Measurements from ENCODE around the gene ADGRV1.

ADGRV1 gene

DNA sequence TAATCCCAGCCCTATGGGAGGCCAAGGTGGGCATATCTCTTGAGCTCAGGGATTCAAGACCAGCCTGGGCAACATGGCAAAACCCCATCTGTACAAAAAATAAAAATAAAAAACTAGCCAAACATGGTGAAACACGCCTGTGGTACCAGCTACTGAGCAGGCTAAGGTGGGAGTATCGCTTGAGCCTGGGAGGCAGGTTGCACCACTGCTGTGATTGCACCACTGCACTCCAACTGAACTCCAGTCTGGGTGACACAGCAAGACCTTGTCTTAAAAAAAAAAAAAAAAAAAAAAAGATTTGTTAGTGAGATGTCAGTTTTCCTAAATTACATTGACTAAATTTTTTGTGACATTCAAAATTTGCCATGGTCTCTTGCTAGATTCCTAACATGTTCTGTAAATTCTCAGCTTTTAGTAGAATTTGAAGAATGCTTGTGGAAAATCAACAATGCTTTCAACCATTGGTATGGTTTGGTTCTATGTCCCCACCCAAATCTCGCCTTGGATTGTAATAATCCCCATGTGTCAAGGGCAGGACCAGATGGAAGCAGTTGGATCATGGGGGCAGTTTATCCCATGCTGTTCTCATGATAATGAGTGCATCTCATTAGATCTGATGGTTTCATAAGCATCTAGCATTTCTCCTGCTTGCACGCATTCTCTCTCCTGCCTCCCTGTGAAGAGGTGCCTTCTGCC, 588.5 kb downstream of the ADGRV1 start:
- no peak for DNase-seq

GRCh38 chr5:91150234-91150633, 591.6 kb downstream of the ADGRV1 start:
- DNase-seq: no peak

DNA sequence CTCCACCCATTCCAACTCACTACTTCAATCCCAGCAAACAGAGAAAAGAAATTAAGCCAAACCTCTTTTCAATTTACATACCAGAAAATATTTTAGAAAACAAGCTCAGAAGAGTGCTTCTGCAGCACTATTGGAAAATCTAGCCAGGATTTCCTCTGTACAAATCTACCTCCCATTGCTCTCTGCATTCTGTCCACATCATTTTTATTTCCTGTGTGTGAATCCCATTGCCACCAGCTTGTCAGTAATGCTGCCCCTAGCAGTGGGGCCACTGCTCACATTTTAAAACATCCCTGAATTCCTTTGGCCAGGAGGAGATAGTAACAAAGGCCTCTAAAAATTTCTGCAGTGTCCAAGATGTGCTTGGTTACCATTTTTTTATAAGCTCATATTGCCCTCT, 592.0 kb downstream of the ADGRV1 start:
- DNase-seq: no peak

DNA sequence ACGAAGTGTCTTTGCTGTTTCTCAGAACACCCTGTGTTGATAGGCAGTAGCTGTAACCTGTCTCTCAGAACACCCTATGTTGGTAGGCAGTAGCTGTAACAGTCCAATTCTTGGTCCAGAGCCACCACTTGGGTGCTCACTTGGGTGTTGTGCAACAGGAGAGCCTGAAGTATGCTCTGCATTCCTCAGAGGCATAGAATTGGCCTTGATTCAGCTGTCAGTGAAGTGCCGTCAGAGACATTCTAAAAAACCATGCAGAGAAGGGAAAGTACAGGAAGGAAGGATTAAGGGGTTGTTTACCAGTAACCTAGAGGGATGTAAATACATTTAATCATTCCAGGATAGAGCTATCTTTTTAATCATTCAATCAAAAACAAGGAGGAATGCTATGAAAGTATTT, 593.4 kb downstream of the ADGRV1 start:
- no peak for DNase-seq

GRCh38 chr5:91154338-91154737, 595.7 kb downstream of the ADGRV1 start:
- no peak for DNase-seq

GRCh38 chr5:91155274-91155673, 596.7 kb downstream of the ADGRV1 start:
- DNase-seq: no peak

- DNase-seq: no peak
Measured at GRCh38 chr5:91156242-91156641, 597.6 kb downstream of the ADGRV1 start.

- DNase-seq: no peak
Measured at GRCh38 chr5:91158011-91158410, 599.4 kb downstream of the ADGRV1 start.

GRCh38 chr5:91159647-91160046, 601.0 kb downstream of the ADGRV1 start:
- no peak for DNase-seq

DNA sequence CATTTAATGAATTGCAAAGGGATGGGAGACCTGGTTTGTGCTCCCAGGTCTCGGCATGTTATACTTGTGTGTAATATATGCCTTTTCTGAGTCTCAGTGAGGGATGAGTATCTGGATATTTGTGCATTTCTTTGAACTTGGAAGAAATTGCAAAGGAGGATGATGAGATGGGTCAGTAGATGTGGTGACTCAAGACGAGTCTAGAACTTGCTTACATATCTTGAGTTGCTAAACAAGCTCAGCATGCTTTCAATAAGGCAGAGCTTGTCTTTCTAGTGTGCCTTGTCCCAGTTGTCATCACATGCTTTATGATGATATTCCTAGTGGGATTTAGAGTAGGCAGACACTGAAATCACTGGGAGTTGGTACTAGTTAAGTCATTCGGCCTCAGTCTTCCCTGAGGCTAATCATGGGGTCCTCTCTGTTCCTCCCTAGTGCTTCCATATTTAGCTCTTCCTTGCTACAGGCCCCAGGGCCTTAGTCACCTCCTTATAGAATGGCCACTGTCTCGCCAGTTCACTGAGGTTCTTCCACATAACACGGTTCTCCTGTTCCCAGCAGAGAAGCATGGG, 602.2 kb downstream of the ADGRV1 start:
- no peak for DNase-seq

GRCh38 chr5:91162534-91163381, 604.2 kb downstream of the ADGRV1 start:
- no peak for DNase-seq

DNA sequence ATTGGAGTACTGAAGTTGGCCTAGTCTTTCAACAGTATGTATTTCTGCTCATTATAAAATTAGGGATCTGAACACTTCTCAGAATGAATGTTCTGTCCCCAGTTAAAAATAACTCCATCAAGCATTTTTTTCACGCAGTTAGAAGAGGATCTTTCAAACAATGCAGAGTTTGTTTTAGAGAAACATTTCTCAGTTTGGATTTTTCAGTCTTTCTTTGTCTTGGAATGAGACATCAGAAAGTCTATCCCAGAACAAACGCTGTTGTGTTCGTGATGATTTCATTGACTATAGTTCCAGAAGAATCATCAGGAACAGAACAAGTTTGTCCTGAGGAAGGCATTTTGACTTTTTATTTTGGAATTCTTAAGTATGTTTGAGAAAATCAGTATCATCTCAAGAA, 605.8 kb downstream of the ADGRV1 start:
- no peak for DNase-seq

DNA sequence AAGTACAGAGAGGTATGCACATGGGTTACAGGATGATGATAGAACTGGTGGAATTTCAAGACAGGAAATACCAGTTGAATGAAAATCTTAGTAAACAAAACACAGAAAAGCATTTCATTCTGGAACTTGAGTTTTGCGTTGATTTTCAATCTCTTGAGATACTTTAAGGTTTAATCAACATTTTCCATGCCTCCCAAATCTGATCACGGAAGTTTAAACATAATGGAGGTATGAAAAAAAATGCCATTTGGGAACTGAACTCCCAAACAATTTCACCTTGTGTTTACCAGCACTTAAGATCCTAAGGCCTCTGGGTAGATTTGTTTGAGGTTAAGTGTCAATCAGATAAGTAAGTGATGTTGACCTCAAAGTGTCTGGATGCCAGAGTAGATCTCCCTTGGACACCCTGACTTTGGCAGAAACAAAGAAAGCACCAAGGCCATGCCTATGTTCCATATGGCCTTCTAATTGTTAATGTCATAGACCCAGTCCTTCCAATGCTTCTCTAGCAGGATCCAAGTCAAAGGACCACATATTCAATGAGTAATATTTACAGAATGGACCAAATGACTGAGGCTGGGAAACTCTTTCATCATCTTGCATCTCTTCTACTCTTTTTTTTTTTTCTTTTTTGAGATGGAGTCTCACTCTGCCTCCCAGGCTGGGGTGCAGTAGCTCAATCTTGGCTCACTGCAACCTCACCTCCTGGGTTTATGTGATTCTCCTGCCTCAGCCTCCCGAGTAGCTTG, 607.6 kb downstream of the ADGRV1 start:
- no peak for DNase-seq

DNA sequence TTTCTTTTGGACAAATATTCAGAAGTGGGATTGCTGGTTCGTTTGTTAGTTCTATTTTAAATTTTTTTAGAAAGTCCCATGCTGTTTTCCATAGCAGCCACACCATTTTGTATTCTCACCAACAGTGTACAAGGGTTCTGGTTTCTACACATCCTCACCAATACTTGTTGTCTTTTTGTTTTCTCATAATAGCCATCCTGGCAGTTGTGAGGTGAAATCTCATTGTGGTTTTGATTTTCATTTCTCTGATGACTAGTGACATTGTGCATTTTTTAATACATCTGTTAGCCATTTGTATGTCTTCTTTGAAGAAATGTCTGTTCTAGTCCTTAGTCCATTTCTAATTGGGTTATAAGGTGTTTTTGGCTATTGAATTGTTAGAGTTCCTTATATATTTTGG, 610.3 kb downstream of the ADGRV1 start:
- DNase-seq: no peak

- DNase-seq: no peak
Measured at GRCh38 chr5:91170266-91170665, 611.7 kb downstream of the ADGRV1 start.

DNA sequence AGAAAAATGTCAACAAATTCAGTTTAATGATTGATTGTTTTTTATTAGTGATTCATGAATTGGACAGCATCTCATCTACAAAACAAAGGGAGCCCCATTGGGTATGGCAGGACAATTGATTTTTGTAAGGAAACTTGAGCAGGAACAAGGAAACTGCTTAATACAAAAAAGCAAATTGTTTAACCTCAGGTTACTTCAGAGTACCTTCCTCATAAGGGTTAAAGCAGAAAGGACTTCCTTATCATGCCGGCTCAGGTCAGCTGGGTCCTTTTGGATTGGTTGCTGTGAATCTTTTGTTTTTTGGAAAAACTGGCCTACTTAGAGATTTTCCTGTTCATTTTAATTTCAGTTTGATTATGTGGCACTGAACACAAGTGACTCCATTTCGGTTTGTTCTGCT, 612.7 kb downstream of the ADGRV1 start:
- no peak for DNase-seq

DNA sequence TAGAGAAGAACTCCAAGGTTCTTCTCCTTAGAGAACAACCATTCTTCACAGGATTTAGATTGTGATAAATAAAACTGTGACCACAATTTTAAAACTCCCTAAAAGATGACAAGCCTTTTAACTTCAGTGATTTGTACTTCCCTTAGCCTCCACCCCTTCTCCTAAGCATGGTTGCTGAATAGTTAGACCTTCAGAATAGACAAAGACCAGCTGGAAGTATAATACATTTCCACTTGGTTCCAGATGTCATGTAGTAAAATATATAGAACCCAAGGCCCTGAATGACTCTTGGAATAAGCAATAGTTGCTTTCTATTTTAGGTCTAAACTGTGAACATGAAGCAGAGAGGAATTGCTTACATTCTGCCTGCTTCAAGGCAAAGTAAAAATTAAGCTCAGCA, 615.8 kb downstream of the ADGRV1 start:
- no peak for DNase-seq

DNA sequence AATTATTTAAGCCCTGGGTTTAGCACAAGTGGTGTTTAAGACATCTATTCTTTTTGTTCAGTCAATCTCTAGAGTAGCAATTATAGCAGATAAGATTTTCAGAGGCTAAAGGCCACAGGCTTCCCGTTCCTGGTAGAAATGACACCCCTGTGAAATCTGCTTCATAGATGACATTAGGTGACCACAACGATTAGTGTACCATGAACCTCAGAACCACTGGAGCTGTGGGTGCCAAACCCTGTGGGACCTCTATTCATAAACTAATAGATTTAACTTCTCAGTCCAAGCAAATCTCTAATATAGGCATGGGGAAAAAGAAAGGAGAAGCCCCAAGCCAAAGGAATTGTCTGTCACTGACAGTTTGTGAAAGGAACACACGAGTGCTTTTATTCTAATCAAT, 617.1 kb downstream of the ADGRV1 start:
- no peak for DNase-seq

DNA sequence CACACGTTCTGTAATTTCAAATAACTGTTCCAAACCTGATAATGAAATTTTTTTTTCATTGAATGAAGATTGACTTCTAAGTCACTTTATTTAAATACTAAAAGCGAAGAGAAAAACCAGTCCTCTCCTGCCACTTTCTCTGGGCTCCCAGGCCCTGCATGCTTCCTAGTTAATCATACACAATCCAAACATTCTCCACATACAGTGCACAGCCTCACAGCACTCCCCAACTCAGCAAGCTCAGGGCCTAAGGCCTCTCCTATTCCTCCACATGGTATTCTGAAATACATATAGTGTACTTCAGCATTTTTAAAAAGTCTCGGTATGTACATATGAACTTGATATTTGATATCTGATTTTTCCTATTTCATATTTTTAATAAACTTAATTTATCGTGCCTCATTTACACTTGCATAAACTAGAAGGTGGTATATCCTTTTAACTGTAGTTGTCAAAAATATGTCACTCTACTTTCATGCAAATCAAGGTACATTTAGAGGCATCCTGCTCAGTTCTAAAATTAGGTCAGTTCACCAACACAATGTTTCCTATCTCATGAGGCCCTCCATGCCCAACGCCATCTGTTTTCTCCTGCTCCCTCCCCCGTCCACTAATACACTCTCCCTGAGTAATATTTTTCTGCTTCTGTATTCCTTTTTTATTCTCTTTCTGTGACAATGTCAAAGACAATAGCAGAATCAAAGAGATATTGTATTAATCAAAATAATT, 617.9 kb downstream of the ADGRV1 start:
- DNase-seq: no peak

- no peak for DNase-seq
Measured at GRCh38 chr5:91177085-91177484, 618.5 kb downstream of the ADGRV1 start.

DNA sequence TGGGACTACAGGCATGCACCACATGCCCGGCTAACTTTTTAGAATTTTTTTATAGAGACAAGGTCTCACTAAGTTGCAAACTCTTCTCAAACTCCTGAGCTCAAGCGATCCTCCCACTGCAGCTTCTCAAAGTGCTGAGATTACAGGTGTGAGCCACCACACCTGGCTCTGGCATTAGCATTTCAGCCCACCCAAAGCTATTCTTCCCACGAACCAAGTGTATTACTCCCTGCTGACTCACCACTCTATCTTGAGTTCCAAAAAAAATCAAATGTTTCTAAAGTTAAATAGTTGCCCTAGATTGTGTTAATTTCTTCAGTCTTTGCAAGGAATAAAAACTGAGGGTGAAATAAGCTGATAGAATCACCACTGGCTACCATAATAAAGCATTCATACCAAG, 619.0 kb downstream of the ADGRV1 start:
- no peak for DNase-seq

- DNase-seq: no peak
Measured at GRCh38 chr5:91178461-91178860, 619.9 kb downstream of the ADGRV1 start.

GRCh38 chr5:91179018-91179417, 620.4 kb downstream of the ADGRV1 start:
- no peak for DNase-seq
